GM18861 (cell line): ENCODE results near the gene NFIC.
"Not testable (repeated sequence)": the region's sequence is repeated elsewhere in the genome, so short reads cannot be mapped to it uniquely, and the experiment has no call there.

Source experiments
- ATAC-seq: cut with Tn5 transposase; IDR thresholded peaks from one replicate; pipeline ENCODE4 v1.9.1; 2021; ENCODE audit not compliant: unreplicated experiment

NFIC gene

GRCh38 chr19:3396881-3397265 is 30.5 kb downstream of the NFIC start:
- no peak for ATAC-seq

- ATAC-seq, result no peak
These were observed 31.1 kb downstream of the NFIC start for GRCh38 chr19:3397266-3398022.

- ATAC-seq, result no peak
These were observed 31.9 kb downstream of the NFIC start for GRCh38 chr19:3398114-3398899.

GRCh38 chr19:3398900-3399278 is 32.5 kb downstream of the NFIC start:
- no peak for ATAC-seq

- not testable (repeated sequence) for ATAC-seq
These were observed 32.9 kb downstream of the NFIC start for GRCh38 chr19:3399311-3399710.

GRCh38 chr19:3401004-3401768 is 34.8 kb downstream of the NFIC start:
- no peak for ATAC-seq

GRCh38 chr19:3402631-3403443 is 36.5 kb downstream of the NFIC start:
- ATAC-seq, result no peak

- ATAC-seq, result no peak
These were observed 37.3 kb downstream of the NFIC start for GRCh38 chr19:3403489-3404323.

GRCh38 chr19:3404324-3405260 is 38.2 kb downstream of the NFIC start:
- ATAC-seq, result no peak

GRCh38 chr19:3405261-3405653 is 38.9 kb downstream of the NFIC start:
- ATAC-seq, result no peak

GRCh38 chr19:3406571-3407111 is 40.3 kb downstream of the NFIC start:
- ATAC-seq, result no peak

GRCh38 chr19:3407556-3408516 is 41.5 kb downstream of the NFIC start:
- no peak for ATAC-seq

- ATAC-seq, result no peak
These were observed 42.6 kb downstream of the NFIC start for GRCh38 chr19:3408996-3409345.

GRCh38 chr19:3409346-3410064 is 43.1 kb downstream of the NFIC start:
- no peak for ATAC-seq

GRCh38 chr19:3411636-3412035 is 45.3 kb downstream of the NFIC start:
- ATAC-seq, result no peak

GRCh38 chr19:3412066-3412465 is 45.7 kb downstream of the NFIC start:
- ATAC-seq, result no peak

GRCh38 chr19:3413796-3414327 is 47.5 kb downstream of the NFIC start:
- no peak for ATAC-seq
